ENCODE results near the gene MECP2.

Gene MECP2

DNA sequence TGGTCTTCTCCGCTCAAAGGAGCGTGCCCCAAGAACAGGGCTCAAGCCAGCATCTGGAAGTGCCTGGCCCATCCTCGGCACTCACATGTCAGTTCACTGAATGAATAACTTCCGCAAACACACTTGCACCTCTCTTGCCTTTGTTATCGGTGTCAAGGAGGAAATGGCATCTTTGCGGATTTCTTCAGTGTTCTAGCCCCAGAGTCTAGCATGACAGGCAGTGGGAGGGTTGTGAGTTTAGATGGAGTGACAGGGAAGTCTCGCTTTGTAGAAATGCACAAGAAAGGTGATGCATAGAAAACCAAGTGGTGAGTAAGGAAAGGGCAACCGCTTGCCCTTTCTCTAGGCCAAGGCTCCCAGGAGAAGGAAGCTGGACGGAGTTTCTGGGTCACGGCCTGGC lies 17.6 kb upstream of the MECP2 start:
- DNase-seq = no peak

DNA sequence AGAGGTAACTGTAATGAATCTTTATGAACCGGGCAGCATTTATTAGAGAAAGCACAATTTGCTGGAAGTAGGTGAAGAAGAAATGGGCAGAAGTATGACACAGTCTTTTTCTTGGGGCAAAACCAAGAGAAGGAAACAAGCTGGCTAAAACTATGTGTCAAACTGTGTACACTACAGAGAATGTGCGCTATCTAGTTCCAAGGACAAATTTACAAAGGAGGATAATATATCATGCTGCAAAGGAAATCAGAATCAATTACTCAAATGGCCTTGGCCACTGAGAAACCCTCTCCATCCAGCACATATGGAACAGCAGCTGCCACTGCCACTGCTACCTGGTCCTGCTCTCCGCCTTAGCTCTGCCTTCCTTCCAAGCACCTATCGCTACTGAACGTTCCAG lies 17.1 kb upstream of the MECP2 start:
- DNase-seq = no peak

DNA sequence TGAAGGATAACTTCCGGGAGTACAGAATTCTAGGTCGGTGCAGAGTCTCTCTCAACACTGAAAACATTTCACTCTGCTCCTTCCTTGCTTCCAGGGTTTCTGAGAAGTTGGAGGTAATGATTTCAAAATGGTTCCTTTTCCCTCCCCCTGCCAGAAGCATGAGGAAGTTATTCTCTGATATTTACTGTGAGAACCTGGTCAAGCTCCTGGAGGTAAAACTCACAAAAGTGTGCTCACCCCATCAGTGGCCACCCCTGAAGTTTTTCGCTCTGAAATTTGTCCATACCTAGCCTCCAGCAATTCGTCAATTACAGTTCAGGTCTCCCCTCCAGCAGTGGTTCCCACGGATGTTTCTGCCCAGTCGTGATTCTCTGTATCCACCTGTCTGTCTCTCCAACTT lies 16.2 kb upstream of the MECP2 start:
- DNase-seq = no peak

DNA sequence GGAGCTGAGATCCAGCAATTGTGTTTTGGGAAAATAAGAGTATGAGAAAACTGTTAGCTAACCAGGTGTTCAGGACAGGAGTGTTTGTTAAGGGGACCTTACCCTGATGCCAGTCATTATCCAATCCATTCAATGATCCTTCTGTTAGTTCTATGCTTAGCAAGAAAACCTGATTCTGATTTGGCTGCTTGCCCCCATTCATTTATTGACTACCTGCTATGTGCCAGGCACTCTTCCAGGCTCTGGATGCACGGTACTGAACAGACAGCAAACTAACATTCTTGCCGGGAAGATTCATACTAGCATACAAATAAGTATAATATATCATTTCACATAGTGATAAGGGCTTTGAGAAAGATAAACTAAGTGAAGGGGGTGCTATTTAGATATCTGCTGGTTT lies 1.0 kb upstream of the MECP2 start:
- no peak for DNase-seq

DNA sequence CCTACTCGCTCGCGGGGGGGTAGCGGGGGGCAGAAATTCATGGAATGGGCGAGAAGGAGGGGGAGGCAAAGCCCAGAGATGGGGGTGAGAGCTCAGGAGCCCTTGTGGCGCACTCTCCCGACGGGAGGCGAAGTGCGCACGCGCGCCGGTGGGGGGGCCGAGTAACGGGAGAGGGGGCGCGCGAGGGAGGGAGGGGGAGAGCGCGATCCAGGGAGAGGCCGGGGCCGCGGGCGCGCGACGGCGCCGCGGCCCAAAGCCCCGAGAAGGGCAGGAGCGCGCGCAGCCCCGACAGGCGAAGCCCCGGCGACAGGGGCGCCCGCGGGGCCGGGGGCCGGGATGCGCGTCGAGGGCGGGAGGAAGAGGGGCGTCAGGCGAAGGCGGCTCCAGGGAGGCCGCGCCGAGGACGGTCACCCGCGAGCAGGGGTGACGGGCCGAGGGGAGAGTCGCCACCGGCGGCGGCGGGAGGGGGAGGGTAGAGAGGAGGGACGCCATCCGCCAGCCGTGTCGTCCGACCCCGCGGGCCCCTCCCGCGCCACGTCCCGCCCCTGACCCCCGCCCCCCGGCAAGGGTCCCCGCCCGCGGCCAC lies 421 bp downstream of the MECP2 start:
- peak; percentile 70 for DNase-seq

DNA sequence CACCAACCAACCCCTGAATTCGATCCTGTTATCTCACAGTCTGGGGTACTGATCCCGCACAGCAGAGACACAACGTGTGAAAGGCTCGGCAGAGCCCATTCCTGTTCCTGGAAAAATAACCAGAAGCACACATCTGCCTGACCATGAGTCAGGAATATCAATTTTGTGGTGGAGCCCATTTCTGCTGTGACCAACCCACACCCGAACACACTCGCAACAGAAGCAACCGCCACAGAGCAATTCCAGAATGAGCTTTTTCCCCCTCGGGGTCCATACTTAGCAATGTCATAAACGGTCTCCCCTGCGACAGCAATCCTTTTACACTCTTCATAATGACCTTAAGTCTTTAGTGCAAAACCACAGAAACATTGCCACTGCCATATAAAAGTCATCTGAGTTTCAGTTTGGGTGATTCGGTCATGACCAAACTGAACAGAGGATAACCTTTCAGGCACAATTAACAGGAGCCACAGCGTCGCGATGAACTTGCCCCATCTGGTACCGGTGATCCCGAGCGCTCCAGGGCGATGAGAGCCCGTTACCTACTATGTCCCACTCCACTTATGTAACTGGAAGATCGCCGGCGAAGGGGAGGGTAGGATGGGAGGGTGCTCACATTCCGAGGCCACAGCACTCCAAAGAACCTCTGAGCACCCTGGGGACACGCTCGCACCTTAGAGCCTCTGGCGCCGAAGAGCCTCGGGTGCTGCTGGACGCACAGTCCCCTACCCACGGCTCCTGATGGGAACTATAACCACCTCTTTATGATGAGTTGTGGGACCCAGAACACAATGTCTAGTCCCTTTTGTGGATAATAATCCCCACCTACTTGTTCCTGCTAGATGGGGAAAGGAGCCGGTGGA lies 1.1 kb downstream of the MECP2 start:
- peak; percentile 17 for DNase-seq

DNA sequence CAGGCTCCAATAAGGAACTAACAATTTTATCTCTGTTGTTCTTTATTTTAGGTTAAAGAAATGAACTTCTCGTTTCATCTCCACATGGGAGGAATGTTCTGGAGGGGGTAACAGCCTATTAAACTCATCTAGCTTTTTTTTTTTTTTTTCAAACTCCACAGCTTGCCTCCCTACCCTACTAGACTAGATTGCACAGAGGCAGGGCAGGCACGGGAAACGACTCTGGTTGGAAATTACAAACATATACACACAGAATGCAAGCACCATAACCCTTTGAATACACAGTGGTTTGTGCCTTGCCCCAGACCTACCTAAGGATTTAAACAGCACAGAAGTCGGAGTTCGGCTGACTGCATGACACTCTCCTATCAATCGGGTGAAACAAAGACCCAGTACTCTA lies 2.7 kb downstream of the MECP2 start:
- no peak for DNase-seq

DNA sequence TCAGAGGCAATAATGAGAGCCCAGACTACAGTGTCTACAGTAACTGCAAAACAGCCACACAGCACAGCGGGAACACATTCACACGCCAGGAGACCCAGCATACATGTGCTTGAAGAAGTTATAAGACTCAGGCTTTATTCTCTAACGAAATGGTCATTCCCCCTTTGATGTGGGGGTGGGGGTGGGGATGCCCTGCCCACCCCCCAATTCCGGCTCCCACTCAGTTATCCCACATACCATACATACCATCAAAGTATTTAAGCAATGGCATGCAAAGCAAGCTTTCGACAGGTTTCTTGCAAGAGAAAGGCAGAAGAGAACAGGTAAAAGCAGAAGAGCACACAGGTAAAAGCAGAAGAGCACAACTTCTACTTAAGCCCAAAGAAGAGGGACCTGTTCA lies 3.6 kb downstream of the MECP2 start:
- DNase-seq = no peak

DNA sequence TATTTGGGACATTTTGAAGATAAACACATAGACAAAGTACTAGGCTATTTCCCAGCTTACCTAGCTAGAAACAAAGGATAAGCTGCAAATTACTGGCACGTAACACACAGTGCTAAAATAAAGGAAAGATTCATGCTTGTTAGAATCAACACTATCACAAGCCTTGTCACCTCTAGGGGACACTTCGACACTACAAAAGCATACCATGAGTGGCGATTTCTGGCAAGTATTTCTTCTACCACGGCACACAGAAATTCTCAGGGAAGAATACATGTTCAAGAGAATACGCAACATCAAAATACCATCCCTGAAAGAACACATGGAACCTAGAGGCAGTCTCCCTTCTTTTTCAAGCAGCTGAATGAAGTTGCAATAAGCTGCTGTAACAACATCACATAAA lies 5.1 kb downstream of the MECP2 start:
- DNase-seq = no peak

DNA sequence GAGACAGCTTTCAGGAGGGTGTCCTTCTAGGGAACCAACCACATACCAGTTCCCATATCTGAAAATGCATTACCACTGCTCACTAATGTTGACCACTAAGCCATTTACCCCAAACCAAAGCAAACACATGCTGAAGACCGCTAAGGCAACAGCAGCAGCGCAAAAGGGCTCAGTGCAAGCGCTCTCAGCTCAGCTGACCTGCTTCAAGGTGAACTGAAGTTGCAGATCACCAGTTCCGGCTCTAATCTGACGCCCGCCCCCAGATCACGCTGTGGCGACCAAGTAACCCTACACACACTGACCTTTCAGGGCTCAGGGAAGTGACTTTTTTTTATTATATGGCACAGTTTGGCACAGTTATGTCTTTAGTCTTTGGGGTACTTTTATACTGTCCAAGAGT lies 5.8 kb downstream of the MECP2 start:
- DNase-seq = no peak

DNA sequence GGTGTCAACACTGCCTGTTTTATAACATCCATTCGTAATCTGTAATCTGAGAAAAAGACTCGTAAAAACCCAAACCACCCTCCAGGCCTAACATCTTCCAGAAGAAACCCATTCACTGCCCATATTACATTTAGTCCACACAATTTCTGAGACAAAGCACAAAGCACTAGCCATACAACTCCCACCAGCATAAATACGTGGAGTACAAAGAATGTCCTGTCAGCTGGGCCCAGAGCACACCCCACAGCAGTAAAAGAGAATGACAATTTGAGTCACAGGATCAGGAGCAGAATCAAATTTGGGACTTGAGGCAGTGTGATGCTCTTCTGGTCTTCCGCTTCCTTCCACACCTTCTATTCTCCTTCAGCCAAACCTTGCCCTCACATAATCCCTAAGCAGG lies 6.8 kb downstream of the MECP2 start:
- DNase-seq = no peak

DNA sequence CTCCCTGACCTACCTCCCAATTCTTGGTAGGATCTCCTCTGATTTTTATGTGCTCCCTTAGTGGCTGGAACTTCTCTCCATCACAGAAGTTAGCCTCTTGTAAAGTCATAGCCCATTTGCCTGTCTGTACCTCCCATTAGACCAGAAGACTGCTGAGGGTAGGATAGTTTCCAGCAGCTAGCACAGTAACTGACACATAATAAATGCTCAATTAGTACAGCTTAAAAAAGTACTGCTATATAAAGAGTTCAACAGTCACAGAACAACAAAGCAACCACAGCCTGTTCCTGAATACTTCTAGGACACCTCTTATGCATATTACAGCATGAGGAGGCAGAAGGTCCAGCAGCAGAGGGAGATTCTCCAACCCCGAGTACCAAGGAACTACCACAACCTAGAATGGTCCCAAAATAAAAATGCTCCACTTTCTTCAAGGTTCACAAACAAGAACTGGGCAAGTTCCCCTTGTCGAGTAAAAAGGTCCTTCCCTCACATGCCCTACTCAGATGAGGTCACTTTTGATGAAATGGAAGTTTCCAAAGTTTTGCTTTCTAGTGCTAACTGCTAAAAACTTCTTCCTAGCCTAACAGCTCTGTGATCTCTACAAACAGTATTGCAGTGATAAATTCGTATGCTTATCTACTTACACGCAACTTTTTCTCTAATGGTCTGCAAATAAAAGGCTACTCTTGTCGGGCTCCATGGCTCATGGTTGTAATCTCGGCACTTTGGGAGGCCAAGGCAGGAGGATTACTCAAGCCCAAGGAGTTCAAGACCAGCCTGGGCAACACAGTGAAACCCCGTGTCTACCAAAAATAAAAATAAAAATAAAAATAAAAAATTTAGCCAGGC lies 12.8 kb downstream of the MECP2 start:
- no peak for DNase-seq

DNA sequence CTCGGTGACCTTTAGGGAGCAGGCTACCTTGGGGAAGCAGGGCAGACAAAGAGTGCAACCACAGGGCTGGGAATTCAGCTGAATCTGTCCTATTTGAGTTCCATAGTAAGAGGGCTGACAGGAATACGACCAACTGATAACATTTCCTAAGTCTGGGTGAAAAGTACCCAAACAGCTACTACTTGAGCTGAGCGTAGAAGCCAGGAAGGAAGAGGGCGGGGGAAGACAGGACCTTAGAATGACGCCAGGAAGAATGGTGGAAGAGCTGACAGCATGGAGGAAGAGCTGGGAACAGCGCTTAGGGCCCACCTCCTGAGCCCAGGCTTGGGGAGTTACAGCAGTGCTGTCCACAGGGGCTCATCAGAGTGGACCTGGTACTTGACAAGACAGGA lies 14.4 kb downstream of the MECP2 start:
- DNase-seq = no peak

DNA sequence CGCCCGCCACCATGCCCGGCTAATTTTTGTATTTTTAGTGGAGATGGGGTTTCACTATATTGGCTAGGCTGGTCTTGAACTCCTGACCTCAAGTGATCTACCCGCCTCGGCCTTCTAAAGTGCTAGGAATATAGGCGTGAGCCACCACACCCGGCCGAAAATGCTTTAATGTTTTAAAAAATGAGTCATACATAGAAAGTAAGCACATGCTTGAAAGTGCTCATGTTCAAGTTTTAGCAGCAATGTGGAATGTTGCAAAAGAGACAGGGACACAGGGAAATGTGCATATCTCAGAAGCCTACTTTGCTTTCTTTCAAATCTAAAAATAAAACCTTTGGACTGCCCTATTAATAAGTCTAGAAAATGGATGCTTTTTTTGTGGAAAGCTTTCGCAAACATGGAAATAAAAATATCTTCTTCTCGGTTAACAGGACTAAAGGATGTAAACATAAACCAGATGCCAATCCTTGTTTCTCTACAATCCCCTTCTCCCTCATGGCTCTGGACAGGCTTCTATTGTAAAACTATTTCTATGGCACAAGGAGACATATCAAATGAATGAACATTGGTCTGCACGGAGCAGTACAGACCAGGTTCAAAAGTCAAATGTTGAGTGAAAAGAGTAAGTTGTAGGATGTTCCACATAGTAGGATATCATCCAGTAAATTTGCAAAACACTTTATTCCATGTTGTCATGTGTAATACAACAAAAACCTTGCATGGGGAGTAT lies 15.0 kb downstream of the MECP2 start:
- DNase-seq = peak; percentile 74

DNA sequence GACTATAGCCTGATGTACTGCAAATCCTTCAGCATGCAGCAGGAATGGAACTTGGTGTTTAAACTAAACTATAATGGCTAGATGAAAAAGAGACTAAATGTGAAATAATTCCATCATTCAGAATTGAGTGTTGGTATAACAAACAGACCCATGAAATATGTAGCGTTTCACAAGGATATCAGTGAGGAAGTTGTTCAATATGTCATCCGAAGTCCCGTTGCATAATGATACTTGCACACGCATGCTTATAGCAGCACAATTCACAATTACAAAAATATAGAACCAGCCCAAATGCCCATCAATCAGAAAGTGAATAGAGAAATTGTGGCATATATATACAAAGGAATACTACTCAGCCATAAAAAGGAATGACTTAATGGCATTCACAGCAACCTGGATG lies 20.4 kb downstream of the MECP2 start:
- DNase-seq = no peak

DNA sequence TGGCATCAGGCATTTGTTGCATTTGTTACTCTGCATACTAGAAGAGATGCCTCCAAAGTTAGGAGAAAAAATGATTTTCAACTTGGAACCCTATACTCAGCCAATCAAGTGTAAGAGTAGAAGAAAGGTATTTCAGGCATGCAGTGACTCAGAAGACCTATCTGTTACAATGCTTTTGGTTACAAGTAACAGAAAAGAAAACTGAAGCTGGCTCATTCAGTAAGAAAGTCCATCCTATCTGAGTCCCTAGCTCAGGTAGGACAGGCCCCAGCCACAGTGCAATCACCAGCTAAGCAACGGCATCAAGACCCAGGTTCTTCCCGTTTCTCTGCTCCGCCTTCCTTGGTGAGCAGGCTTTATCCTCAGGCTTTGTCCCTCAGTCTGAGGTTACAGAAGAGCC lies 23.3 kb downstream of the MECP2 start:
- DNase-seq = peak; percentile 79

DNA sequence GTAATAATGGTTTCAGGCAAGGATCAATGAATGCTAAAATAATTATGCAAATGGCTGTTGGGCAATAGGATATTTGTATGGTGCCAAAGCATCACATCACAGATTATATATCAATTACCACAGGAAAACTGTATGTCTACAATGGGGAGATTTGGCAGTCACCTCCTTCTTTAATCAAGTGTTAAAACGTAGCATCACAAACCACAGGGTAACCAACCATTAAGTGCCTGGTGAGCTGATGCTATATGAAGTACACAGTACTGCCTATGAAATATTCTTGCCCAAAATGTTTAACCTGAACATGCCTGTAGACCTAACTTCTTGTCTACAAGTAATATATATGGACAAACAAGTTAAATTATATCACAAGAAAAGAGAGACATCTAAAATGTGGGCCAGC lies 25.3 kb downstream of the MECP2 start:
- no peak for DNase-seq

DNA sequence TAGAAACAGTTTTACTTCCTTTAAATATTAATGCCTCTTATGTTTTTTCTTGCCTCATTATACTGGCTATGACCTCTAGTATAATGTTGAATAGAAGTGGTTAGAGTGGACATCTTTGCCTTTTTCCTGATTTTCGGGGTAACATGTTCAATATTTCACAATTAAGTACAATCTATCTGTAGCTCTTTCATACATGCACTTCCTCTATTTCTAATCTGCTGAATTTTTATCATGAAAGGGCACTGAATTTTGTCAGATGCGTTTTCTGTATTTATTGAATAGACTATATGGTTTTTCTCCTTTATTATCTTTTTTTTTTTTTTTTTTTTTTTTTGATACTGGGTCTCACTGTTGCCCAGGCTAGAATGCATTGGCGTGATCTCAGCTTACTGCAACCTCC lies 29.0 kb downstream of the MECP2 start:
- DNase-seq = no peak

DNA sequence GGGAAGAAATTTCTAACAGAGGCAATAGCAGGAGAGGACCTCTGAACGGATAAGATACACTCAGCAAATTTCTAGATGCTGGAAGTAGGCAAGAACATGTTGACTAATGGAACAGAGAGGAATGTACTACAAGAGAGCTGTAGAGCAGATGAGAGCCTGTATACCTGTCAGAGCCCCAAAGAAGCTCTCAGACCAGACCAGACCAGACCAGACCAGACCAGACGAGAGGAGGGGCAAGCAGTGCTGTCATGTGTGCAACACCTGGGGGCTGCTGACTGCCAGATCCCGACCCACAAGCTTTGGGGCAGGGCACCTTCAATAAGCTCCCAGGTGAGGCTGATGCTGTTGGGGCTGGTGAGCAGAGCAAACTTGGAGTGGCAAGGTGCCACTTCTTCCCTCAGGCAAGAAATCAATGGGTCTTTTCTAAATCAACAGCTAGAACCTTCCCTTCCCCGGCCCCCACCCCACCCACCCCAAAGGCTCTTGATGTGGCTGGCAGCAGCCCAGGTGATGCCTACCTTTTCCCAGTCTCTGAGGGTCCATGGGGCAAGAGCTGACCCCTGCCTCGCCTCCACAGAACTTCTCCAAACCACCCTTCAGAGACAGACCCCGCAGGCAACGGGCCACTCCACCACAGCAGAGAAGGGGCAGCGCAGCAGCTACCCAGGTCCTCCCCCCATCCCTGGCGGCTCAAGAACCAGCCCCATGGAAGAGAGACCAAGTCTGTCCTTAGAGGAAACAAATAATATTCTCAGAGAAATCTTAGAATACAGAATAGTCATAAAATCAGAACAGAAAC lies 32.7 kb downstream of the MECP2 start:
- no peak for DNase-seq

DNA sequence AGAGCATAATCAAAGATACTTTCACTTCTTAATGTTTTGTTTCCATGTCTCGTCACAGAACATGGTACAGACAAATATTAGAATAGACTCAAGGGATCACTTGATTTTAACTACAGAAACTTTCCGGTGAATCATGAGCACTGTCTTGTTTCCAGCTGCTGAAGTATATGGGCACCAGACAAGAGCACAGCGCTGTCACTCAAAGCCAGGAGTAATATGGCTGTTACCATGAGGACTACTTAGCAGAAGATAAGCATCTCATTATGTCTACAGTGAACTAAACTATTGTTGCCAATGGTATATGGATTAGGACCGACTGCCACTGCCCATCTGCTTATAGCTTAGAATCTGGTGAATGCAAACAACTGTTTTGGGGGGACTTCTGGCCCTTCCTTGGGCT lies 34.3 kb downstream of the MECP2 start:
- no peak for DNase-seq

DNA sequence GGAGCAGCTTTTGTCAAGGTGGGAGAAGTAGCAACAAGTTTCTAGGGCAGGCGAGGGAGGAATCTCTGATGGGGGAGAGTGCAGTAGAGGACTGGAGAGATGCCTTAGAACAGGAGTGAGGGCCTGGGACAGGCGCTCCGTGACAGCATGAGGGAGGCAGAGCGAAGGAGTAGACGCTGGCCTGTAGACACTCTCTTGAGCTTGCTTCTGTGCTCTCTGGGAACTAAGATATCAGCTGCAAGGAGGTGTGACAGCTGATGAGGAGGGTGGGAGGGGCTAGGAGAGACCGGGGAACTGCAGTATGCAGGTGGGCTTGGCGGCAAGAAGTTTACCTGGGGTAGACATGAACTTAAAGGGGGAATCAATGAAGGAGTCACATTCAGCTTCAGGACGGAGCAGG lies 35.7 kb downstream of the MECP2 start:
- DNase-seq = no peak

DNA sequence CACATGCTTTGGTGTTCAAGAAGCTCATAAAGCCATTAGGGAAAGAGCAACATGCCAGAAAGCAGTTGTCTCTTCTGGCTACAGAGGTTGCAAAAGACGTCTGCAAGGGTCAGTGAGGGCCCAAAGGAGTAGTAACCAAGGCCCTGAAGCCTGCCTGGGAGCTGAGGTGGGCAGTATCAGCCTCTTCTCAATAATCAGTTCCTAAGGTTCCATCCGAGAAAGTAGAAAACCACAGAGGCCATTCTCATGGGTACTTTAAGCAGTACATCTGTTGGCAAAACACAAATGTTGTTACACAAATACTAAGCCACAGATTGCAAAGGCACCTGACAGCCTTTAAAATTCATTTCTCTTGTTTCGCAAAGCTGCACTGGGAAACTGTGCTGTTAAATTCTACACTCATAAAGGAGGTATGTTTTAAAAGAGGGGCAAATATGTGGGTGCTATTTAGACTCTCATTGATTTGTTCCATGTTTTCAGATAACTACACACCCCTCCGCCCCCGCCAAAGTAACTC lies 37.7 kb downstream of the MECP2 start:
- no peak for DNase-seq

All from fibroblast of skin of back (primary cell).